GM13976 (cell line): ENCODE data around the gene SLC26A5.

Experiments used
- DNase-seq: peaks from one replicate; pipeline ENCODE4 v3.0.0; 2012; ENCODE audit warnings: low spot score
- CTCF ChIP-seq: IDR thresholded peaks from 2 replicates; pipeline ENCODE4 v1.5.1; 2012; ENCODE audit warnings: borderline replicate concordance, mild to moderate bottlenecking; ENCODE audit not compliant: insufficient read depth; ENCODE audit errors: extremely low read depth, missing control alignments, control extremely low read depth
- in situ Hi-C: fragments of 300-500 bp; cut with MboI; formaldehyde crosslinking; loops from one replicate; pipeline ENCODE4 v1.12.0; 2022; ENCODE audit warnings: low sequenced_read_pairs, mixed read lengths, inconsistent platforms; ENCODE audit not compliant: unreplicated experiment

SLC26A5 gene

DNA sequence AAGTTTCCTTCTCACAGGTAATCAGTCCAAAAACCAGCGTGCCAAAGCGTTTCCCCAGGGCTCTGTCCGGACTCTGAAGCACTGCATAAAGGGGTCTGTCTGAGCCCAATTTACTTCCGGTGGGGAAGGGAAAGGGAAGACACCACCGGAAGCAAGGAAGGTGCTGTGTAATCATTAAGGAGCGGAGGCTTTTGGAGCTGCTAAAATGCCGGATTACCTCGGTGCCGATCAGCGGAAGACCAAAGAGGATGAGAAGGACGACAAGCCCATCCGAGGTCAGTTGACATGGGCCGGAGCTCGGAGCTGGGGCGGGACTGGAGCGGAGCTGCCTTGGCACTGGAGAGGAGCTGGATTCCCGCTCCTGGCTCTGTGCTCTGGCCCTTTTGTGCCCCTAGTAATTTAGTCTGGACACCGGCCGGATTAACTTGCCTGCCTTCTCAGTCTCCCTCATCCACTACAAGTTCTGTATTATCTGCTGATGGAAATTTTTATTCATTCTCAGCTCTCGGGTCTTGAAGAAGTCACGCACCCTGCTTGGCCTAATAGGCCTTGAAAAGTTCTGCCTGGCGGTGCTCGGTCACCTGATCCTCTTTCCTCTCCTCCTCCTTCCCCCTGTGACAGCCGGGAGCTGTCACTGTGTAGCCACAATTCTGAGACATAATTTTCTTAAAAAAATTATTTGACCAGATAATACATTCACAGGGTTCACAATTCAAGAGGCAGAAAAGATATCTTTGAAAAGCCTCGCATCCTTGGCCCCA lies 98.3 kb downstream of the SLC26A5 start, which contains the start of gene PSMC2:
Gene PSMC2 (plus strand): TSS at position 137 of the 761 bp plus-strand sequence. CDS start 69 bp downstream, at position 206.
- in situ Hi-C loops: no loop called here
- no peak for TF ChIP-seq CTCF
- DNase-seq: peak; percentile 74

- no peak for DNase-seq
- in situ Hi-C loops: no loop called here
- no peak for TF ChIP-seq CTCF
Measured at GRCh38 chr7:103346396-103346795, 99.6 kb downstream of the SLC26A5 start.

- no peak for TF ChIP-seq CTCF
- in situ Hi-C loops: no loop called here
Measured at GRCh38 chr7:103344453-103345149, 101.4 kb downstream of the SLC26A5 start, which contains the start of gene DNAJC2. Gene DNAJC2, minus strand, starts transcription at chr7:103344767. Its CDS starts 145 bp downstream, at chr7:103344622.

DNA sequence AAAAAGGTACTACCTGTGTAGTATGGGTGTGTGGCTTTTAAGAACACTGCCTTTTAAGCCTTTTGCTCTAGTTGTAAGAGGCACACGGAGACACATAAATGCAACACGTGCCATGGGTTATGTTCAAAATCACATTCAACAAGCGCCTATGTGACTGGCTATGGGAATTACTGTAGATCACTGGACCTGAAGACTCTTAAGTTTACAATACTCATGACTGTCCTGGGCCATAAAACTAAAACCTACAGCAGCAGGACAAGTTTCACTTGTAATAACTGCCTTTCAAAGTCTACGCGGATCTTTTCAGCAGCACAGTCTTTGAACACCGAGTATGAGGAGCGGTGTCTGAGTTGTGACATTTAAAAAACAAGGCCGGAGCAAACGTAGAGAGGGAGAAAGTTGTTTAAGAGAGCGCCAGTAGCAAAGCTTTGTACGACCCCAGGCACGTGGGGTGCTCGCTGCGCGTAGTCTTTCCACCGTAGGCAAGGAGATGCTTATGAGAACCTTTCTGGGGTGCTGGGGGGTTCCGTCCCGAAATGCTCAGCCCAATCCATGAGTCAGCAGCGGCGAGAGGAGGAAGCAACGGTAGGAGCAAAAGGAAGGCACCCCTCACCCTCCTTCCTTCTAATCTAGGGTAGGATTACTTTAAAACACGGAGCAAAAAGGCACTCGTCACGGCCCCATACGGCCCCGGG lies 102.1 kb downstream of the SLC26A5 start:
- in situ Hi-C loops: no loop called here

More at GRCh38 chr7:103344453-103345149, 101.4 kb downstream of the SLC26A5 start, which contains the start of gene DNAJC2:
- peak; percentile 89 for DNase-seq

DNA sequence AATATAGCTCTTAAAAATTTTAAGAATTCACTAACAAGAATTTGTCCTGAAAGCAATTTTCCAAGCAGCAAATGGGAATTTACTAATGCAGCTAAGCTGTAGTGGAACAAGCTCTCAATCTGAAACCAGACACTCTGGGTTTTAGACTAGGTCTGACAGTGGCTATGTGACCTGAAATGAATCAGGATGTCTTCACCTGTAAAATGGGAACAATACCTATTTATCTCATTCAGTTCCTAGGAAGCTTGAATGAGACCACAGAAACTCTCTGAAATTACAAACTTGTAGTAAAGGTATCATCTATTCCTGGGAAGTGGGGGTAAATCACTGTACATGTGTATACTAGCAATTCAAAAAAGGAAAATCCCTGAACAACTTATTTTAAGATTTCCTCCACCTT lies 102.7 kb downstream of the SLC26A5 start:
- TF ChIP-seq CTCF: no peak
- no peak for DNase-seq
- in situ Hi-C loops: no loop called here

More for the DNA sequence above, 102.1 kb downstream of the SLC26A5 start:
- no peak for TF ChIP-seq CTCF
- DNase-seq: peak; percentile 39

DNA sequence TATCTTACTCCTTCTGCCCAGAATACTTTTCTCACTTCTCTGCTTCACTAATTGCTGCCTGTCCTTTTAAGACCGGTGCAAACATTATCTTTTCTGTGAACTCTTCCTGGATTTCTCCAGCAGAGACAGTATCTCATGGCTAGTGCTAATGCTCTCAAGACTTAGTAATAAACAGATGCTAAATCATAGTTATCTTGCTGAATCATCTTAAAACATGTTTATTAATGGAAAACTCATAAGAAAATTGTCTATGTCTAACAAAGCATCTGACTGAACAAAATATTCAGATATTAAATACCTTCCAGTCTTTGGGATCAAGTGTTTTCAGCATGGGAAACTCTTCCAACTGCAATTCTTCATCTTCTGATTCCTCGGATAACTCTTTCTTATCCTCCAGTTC lies 104.5 kb downstream of the SLC26A5 start:
- TF ChIP-seq CTCF: no peak
- in situ Hi-C loops: no loop called here
- no peak for DNase-seq
